GM18505 (cell line): ENCODE data around the gene PDRG1.

Experiments used
- ATAC-seq: cut with Tn5 transposase; IDR thresholded peaks from one replicate; pipeline ENCODE4 v1.9.1; 2021; ENCODE audit not compliant: unreplicated experiment
- POLR2A ChIP-seq: IDR thresholded peaks from 4 replicates; pipeline ENCODE4 v1.6.1; 2011; ENCODE audit warnings: borderline replicate concordance; ENCODE audit not compliant: insufficient read depth, insufficient read length; ENCODE audit errors: extremely low read depth

The PDRG1 gene

GRCh38 chr20:31951530-31952453 lies at the start of gene PDRG1:
TSS of gene PDRG1 (minus strand) at chr20:31952046. CDS start at chr20:31951961, 85 bp downstream.
- TF ChIP-seq POLR2A, result peak; percentile 91

DNA sequence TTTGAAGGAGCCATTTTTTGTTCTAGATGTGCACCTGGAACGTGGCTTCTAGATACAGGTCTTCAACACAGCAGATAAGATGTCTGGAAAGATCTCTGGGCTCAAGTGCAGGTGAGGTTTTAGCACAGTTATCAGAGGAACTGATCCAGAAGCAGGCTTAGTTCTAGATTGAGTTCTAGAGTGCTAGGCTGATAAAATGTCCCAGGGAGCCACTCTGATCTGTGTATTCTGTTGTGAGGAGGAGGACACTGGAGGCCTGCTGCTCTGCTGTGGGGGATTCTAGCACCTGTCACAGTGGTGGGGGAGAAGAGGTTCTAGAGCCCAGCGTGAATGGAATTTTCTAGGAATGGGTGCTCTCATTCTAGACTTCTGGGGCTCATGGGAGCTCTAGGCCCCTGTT lies 46.4 kb upstream of the PDRG1 start:
- no peak for TF ChIP-seq POLR2A
- no peak for ATAC-seq

More at GRCh38 chr20:31951530-31952453, at the start of gene PDRG1:
- peak; percentile 94 for ATAC-seq

DNA sequence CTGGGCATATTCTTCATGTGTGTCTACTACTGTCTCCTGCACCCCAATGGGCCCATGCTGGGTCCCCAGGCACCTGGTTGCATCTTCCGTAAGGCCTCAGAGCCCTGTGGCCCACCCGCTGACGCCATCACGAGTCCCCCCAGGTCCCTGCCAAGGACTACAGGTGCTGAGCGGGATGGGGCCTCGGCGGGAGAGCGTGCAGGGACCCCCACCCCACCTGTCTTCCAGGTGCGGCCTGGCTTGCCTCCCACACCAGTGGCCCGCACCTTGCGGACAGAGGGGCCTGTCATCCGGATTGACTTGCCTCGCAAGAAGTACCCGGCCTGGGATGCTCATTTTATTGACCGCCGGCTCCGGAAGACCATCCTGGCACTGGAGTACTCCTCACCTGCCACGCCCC lies 45.1 kb upstream of the PDRG1 start:
- TF ChIP-seq POLR2A, result no peak
- ATAC-seq, result no peak

- no peak for ATAC-seq
- no peak for TF ChIP-seq POLR2A
Observed at GRCh38 chr20:31992086-31992485, 40.2 kb upstream of the PDRG1 start.

DNA sequence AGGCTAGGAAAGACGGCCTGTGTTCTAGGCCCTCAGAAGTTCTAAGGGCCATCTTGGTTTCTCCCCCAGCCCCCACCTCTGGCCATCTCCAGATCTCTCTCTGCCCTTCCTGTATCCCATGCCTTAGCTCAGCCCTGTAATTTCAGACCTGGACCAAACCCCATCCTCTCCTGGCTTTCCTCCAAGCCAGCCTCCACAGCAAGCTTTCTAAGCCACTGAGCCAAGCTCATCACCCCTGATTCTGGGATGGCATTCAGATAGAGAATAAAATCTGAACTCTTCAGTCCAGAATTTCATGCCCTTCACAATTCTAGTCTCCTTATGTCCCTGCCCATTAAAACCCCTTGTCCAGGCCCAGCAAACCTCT lies 39.5 kb upstream of the PDRG1 start:
- no peak for TF ChIP-seq POLR2A

DNA sequence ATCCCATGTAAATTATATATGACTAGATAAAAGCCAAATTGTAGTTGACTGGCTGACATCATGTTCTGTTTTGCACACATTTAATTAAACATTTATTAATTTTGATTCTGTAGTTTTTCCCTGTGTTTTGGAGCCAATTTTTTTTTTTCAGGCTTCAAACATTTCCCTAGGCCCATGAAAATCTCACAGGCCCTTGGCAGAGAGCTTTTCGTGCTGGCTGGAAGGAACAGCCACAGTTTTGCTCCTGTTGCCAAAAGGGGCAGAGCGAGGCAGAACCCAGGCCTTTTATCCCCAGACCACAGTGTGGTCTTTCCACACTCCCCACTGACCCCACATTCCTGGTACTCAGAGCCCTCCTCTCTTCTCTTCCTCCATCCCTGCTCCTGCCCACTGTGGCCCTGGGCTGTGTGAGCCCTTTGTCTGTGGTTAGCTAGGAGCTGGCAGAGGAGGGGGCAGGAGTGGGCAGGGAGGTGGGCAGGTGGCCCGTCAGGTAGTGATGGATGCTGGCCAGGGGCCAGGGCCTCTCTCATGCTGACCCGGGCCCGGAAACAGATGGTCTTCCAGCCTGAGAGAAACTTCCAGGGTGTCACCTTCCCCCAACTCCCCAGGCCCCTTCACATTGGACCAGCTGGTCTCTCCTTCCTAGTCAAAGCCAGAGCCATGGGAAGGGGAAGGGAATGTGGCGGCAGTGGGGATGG lies 38.9 kb upstream of the PDRG1 start:
- no peak for ATAC-seq
- no peak for TF ChIP-seq POLR2A

More for the DNA sequence above, 39.5 kb upstream of the PDRG1 start:
- no peak for ATAC-seq

- ATAC-seq, result no peak
- TF ChIP-seq POLR2A, result no peak
Observed at GRCh38 chr20:31989030-31989645, 37.3 kb upstream of the PDRG1 start.

DNA sequence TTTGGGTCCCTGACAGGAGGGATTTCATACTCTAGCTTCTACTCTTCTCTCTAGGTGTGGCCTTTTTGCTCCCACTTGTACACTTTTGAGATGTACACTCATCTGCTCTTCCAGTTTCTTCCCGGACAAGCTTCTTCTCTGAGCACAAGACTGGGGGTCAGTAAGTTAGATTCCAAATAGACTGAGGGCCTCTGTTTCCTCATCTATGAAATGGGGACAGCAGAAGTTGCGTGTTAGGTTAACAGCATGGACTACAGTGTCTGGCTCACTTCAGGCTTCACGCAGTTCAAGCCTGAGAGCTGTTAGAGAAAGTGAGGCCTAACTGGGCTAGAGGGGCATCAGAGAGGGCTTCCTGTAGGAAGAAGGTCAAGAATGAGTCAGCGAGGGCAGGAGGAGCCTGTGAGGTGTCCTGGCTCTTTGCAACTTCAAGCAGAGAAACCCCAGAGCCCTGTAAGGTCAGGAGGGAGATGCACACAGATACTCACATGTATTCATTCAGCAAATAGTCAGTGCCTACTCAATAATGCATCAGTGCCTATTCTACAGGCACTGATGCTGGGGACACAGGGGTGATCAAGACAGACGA lies 36.7 kb upstream of the PDRG1 start:
- ATAC-seq, result no peak
- no peak for TF ChIP-seq POLR2A

- no peak for TF ChIP-seq POLR2A
- no peak for ATAC-seq
Observed at GRCh38 chr20:31987744-31988143, 35.9 kb upstream of the PDRG1 start.

DNA sequence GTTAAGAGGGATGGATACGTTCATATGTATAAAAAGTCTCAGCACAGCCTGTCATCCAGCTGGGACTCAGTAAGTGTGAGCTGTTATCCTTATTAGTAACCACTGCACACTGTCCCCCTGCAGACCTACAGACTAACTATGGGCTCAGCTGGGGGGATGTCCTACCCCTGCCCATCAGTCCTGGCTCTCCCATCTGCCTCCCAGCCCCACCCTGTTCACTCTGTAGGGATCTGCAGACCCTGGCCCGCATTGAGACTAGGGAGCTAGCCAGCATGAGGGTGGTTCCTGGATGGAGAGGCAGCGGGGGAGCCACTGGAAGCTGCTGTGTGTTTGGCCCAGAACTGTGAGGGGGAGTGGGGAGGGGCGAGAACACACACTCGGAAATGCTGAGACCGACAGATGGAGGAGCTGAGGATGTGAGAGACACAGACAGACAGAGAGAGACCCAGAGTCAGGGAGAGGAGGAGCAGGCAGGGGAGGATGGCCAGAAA lies 33.2 kb upstream of the PDRG1 start:
- no peak for TF ChIP-seq POLR2A
- no peak for ATAC-seq

DNA sequence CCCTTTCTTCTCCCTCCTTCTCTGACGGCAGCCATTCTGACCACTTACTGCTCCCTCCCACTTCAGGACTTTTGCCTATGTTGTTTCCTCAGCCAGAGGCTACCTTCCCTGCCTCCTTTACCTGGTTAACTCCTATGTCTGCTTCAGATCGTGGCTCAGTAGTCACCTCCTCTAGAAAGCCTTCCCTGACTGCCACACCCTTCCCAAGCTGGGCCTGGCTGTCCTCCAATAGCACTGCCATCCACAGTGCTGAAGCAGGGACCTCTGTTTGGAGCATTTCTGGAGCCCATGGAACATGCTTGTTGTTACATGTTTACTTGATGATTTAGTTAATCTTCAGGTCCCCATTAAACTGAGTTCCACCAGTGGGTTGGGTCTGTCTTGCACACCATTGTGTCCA lies 29.9 kb upstream of the PDRG1 start:
- no peak for ATAC-seq
- no peak for TF ChIP-seq POLR2A

DNA sequence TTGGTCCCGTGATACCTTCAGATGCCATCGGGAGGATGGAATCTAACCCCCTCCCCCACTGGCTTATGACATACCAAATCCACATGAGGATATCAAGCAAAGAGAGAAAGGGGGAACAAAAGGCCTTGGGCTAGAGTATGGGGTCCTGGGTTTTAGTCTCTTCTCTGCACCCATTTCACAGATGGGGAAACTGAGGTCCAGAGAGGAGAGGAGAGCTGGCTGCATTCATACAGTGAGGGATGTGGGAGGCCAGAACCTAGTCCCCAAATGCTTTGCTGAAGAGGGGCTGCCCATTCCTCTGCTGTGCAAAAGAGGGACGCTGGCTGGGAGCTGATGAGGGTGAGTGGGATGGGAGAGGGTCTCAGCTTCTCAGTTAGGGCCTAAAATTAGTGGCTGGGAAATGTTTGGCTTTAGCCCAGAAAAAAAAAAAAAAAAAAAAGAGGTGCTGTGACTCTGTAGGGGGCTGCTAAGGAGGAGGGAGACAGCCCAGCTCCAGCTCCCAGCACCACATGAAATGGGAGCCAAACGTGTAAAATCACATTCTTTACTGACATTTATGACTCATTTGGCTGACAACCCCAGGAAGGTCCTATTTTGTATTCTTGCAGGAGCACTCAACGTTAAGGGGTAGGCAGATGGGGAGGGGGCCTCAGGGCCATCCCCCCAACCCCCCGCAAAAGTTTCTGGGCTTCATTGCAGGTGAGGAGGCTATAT lies 28.0 kb upstream of the PDRG1 start:
- ATAC-seq, result no peak
- TF ChIP-seq POLR2A, result no peak
